GM21390 (cell line): ENCODE data around the gene ADAMTS8.
"Not testable (repeated sequence)": the region's sequence is repeated elsewhere in the genome, so short reads cannot be mapped to it uniquely, and the experiment has no call there.

Experiments
- ATAC-seq: cut with Tn5 transposase; IDR thresholded peaks from one replicate; pipeline ENCODE4 v1.9.1; 2021; ENCODE audit not compliant: unreplicated experiment

The ADAMTS8 gene

DNA sequence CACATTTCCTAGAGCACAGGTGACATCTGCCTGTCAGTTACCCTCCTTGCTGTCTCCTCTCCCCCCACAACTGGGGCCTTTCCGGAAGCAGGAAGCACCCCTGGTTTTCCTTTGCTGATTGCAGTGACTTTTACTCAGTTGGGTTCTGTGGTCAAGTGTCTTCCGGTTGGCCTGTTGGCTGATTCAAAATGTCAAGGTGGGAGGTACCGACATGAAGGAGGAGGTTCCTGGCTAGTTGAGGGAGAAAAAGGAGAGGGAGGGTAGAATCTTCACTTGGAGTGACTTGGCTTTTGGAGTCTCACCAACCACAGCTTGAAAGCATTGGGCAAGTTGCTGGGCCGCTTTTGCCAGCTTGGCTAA, 10.7 kb upstream of the ADAMTS8 start:
- ATAC-seq = no peak

GRCh38 chr11:130438401-130439159, 10.2 kb upstream of the ADAMTS8 start:
- not testable (repeated sequence) for ATAC-seq

GRCh38 chr11:130437848-130438247, 9.4 kb upstream of the ADAMTS8 start:
- no peak for ATAC-seq

DNA sequence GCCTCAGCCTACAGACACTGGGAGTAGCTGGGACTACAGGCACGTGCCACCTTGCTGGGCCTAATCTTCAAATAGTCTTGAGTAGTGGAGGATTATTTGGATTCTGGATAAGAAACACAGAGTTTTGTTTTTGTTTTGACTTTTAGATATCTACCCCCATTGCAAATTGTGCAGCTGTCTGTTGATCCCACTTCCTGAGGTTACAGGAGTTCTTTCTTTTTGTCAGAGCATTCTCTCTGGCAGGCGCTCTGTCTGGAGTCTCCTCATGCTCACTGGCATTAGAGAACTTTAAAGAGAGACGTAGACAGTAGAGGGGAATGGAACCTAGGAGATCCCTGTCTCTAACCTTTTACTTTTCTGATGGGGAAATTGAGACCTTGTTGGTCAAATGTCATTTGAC, 7.8 kb upstream of the ADAMTS8 start:
- no peak for ATAC-seq

GRCh38 chr11:130435671-130436070, 7.3 kb upstream of the ADAMTS8 start:
- ATAC-seq = no peak

DNA sequence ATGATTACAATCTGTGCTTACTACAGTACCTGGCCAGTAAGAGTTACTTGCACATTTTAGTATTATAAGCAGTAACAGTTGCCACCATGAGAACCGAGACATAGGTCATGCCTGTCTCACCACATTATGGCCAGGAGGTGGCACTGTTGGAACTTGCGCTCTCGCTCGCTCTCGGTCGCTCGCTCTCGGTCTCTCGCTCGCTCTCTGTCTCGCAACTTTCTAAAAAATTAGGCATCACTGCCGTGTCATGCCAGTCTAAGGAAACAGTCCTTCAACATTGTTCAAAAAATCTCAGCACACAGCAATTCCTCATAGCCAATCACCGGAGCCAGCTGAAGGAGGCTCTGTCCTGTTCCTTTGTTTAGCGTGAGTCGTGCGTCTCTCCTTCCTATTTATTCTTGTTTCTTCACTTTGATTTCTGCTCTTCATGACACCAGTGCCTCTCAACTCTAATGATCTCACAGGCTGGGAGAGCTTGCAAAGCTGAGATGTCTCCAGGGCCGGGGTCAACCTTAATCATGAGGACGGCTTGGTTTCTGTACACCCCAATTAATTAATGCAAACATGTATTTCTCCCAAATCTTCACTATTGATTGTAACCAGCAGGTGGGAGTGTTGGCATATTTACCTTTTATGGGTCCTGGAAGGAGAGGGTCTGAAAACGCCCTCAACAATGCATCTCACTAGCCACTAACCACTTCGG, 6.3 kb upstream of the ADAMTS8 start:
- ATAC-seq = peak; percentile 90

DNA sequence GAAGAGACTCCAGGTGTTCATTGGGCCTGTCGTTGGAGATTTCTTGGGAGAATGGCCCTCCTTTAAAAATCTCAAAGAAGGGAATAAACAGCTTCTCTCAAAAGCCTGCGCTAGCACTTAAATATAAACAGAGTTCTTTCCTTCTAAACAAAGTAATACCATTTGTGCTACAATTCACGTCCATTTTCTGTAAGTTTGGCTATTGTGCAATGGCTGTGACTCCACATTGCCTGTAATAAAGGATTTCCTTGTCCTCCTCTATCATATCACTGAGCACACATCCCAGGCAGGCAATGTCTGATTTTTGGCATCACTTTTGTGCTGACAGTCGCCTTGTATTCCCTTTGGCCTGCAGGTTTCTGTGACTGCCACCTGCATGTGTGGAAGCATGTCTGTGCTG, 4.9 kb upstream of the ADAMTS8 start:
- no peak for ATAC-seq

GRCh38 chr11:130431801-130432200, 3.4 kb upstream of the ADAMTS8 start:
- ATAC-seq = no peak

DNA sequence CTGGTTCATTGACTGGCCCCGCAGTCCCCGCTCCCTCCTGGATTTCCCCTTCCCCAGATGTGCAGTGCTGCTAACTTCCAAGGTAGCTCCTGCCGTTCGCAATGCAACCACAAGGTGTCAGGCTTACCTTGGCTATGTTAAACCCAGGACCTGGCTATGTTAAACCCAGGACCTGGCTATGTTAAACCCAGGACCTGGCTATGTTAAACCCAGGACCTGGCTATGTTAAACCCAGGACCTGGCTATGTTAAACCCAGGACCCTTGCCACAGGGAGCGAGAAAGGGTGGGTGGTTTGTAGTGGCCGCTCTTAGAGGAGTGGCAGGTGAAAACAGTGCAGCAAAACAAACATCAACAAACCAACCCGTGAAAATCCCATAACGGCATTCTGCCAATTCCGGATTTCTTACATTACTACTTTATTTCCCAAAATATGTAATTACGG, 2.9 kb upstream of the ADAMTS8 start:
- ATAC-seq = no peak

GRCh38 chr11:130429983-130430382, 1.6 kb upstream of the ADAMTS8 start:
- ATAC-seq = no peak

- ATAC-seq = no peak
Observed at GRCh38 chr11:130429120-130429681, 792 bp upstream of the ADAMTS8 start.

GRCh38 chr11:130427581-130428315, 661 bp downstream of the ADAMTS8 start:
- no peak for ATAC-seq

DNA sequence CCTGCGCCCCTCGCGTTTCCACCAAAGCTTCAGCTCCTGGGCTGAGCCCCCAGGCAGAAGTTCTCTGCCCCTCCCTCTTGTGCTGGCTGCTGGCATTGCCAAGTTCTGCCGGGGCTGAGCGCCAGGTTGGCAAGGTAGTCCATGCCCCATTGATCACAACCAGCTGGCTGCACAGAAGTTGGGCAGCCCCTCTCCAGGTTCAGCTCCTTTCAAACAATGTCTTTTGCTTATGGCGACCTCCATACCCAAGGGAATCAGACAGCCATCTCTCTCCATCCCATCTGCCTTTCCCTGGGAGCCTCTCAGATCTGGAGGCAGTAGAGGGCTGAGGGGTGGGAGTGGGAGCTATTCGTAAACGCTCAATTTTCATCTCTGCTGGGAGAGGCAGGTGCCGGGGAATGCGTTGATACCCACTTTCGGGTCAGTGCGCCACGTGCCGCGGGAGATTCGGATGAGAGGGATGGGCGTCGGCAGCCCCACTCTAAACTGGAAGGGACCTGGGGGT, 1.5 kb downstream of the ADAMTS8 start:
- no peak for ATAC-seq

DNA sequence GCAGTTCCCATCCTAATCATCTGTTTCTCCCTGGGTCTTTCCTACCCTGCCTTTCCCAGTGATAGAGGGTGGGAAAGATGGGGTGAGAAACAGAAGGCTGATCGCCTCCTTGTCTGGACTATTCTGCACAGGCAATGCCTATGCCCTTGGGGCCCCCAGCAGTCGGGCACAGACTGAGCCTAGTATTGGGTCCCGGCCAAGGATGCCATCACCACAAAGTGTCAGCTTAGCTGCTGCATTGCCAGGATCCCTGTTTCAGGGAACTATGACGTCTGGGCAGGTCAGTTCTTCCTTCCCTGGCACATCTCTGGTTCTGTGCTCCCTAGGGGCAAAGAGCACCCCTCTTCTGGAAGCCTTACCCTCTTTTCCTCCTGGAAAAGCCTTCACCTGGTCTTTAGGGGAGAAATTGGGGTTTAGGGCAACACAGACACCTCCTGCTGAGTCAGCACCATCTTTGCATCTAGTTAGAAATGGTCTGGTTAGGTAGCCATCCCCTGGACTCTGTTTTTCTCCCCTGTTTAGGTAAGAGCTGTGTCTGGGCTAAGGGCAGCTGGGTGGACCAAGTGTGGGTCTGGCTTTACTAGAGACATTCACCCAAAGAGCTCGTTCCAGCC, 2.1 kb downstream of the ADAMTS8 start:
- no peak for ATAC-seq

- no peak for ATAC-seq
Observed at GRCh38 chr11:130425156-130425555, 3.3 kb downstream of the ADAMTS8 start.

- ATAC-seq = no peak
Observed at GRCh38 chr11:130424613-130425140, 3.7 kb downstream of the ADAMTS8 start.

- no peak for ATAC-seq
Observed at GRCh38 chr11:130423541-130424142, 4.8 kb downstream of the ADAMTS8 start.

- ATAC-seq = no peak
Observed at GRCh38 chr11:130422251-130422995, 6.0 kb downstream of the ADAMTS8 start.

DNA sequence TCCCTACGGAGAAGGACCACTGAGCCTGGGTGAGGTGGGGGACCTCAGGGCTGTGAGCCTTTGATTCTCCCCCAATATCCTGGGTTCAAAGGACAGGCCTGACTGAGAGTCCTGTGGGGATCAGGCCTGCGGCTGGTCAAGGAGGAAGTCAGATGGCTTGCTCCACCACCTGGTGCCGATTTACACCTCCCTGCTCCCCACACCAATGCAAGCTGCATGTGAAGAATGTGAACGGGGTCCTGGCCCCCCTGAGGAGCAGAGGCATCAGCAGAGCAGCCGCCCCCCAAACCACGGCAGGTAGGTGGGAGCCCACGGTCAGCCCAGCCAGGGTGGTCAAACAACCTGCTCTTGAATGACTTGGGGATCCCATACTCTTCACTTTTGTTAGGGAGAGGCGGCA, 6.7 kb downstream of the ADAMTS8 start:
- ATAC-seq = no peak

DNA sequence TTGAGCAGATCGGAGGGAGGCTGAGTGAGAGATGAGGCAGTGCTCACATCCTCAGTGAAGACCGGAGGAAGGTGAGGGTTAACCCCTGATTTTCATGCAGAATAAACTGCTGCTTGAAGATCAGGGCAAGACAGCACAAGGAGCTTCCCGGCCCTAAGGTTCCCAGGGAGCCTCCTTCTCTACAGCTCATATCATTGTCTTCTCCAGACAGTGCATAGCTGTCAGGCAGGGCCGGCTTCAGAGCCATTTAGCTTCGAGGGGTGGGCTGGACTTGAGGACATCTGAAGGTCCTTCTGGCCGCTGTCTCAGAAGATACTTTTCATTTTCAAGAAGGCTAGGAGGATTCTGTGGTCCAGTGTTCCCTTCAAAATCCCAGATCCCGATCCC, 7.2 kb downstream of the ADAMTS8 start:
- ATAC-seq = no peak
